ENCODE measurements around the gene MYO18A. TPM values are rescaled to one million over a fixed set of nuclear protein-coding genes. Genes with fewer than 3 reads are reported as not detected.
"Not testable (repeated sequence)": the region's sequence is repeated elsewhere in the genome, so short reads cannot be mapped to it uniquely, and the experiment has no call there.

The MYO18A gene
- total RNA-seq, 1 donor from 2014 or later: 59.5 TPM

- DNase-seq (no peak), ATAC-seq (no peak)
- no peak overlapping the region for H3K4me3 ChIP-seq
- H3K27ac ChIP-seq: no peak overlapping the region
- H3K36me3 ChIP-seq: peaks cover 98% of the 10 kb centered on the region
- intact Hi-C loops (cut with DNase I): no loop called here
- no peak for TF ChIP-seq CTCF (IDR thresholded peaks at IDR 0.05)
- no peaks in the 10 kb centered on the region for H3K27me3 ChIP-seq (ENCODE audit: low read depth)
- H3K9me3 ChIP-seq: no peaks in the 10 kb centered on the region
- H3K4me1 ChIP-seq: no peaks in the 10 kb centered on the region
These were observed 90.6 kb downstream of the MYO18A start for GRCh38 chr17:29089601-29090044.

GRCh38 chr17:29088782-29089181 lies 91.4 kb downstream of the MYO18A start:
- intact Hi-C loops (cut with DNase I); H3K9me3 ChIP-seq; DNase-seq; H3K27ac ChIP-seq; ATAC-seq; H3K27me3 ChIP-seq (ENCODE audit: low read depth); H3K4me3 ChIP-seq; H3K4me1 ChIP-seq: not testable (repeated sequence)
- peaks cover 98% of the 10 kb centered on the region for H3K36me3 ChIP-seq

GRCh38 chr17:29086628-29087332 lies 93.4 kb downstream of the MYO18A start:
- no peak overlapping the region for H3K4me3 ChIP-seq
- no peaks in the 10 kb centered on the region for H3K27me3 ChIP-seq (ENCODE audit: low read depth)
- no peaks in the 10 kb centered on the region for H3K4me1 ChIP-seq
- TF ChIP-seq CTCF (IDR thresholded peaks at IDR 0.05): no peak
- ATAC-seq (no peak), DNase-seq (no peak)
- peaks cover 95% of the 10 kb centered on the region for H3K36me3 ChIP-seq
- intact Hi-C loops (cut with DNase I): no loop called here
- H3K9me3 ChIP-seq: no peaks in the 10 kb centered on the region
- H3K27ac ChIP-seq: no peak overlapping the region

GRCh38 chr17:29085223-29085622 lies 95.0 kb downstream of the MYO18A start:
- ATAC-seq (no peak), DNase-seq (no peak)
- intact Hi-C loops (cut with DNase I): no loop called here
- H3K36me3 ChIP-seq: peaks cover 95% of the 10 kb centered on the region
- no peaks in the 10 kb centered on the region for H3K27me3 ChIP-seq (ENCODE audit: low read depth)
- H3K4me3 ChIP-seq: no peak overlapping the region
- no peaks in the 10 kb centered on the region for H3K9me3 ChIP-seq
- no peak overlapping the region for H3K27ac ChIP-seq
- no peak for TF ChIP-seq CTCF (IDR thresholded peaks at IDR 0.05)
- H3K4me1 ChIP-seq: no peaks in the 10 kb centered on the region

GRCh38 chr17:29084541-29085146 lies 95.6 kb downstream of the MYO18A start:
- Histone ChIP-seq H3K36me3 (peaks cover 95% of the 10 kb centered on the region), H3K9me3 (no peaks in the 10 kb centered on the region), H3K4me3 (no peak overlapping the region), H3K4me1 (no peaks in the 10 kb centered on the region), H3K27ac (no peak overlapping the region), H3K27me3 (ENCODE audit: low read depth) (no peaks in the 10 kb centered on the region)
- ATAC-seq (no peak), DNase-seq (no peak)
- intact Hi-C loops (cut with DNase I): no loop called here
- TF ChIP-seq CTCF (IDR thresholded peaks at IDR 0.05): no peak

GRCh38 chr17:29080965-29081364 lies 99.2 kb downstream of the MYO18A start:
- Histone ChIP-seq H3K27me3 (ENCODE audit: low read depth) (no peaks in the 10 kb centered on the region), H3K4me3 (no peak overlapping the region), H3K9me3 (no peaks in the 10 kb centered on the region), H3K4me1 (no peaks in the 10 kb centered on the region), H3K27ac (no peak overlapping the region), H3K36me3 (peaks cover 86% of the 10 kb centered on the region)
- no peak for TF ChIP-seq CTCF (IDR thresholded peaks at IDR 0.05)
- DNase-seq (no peak), ATAC-seq (no peak)
- intact Hi-C loops (cut with DNase I): no loop called here
